Measurements from ENCODE around the gene NID1. TPM values are rescaled to one million over a fixed set of nuclear protein-coding genes. Genes with fewer than 3 reads are reported as not detected.

The NID1 gene
- total RNA-seq, 4 donors from 2014 or later = 70.7 to 252 (median 184) TPM

GRCh38 chr1:236084386-236084730 is 19.5 kb upstream of the NID1 start:
- Histone ChIP-seq H3K36me3 (no peaks in the 10 kb centered on the region), H3K27ac (no peak overlapping the region), H3K27me3 (no peaks in the 10 kb centered on the region), H3K4me3 (no peak overlapping the region), H3K4me1 (no peaks in the 10 kb centered on the region), H3K9me3 (no peaks in the 10 kb centered on the region)
- TF ChIP-seq POLR2A (IDR thresholded peaks at IDR 0.05) (no peak), CTCF (IDR thresholded peaks at IDR 0.05) (no peak)
- intact Hi-C loops (cut with DNase I; ENCODE audit: low total_unique reads) = no loop called here
- DNase-seq = no peak

DNA sequence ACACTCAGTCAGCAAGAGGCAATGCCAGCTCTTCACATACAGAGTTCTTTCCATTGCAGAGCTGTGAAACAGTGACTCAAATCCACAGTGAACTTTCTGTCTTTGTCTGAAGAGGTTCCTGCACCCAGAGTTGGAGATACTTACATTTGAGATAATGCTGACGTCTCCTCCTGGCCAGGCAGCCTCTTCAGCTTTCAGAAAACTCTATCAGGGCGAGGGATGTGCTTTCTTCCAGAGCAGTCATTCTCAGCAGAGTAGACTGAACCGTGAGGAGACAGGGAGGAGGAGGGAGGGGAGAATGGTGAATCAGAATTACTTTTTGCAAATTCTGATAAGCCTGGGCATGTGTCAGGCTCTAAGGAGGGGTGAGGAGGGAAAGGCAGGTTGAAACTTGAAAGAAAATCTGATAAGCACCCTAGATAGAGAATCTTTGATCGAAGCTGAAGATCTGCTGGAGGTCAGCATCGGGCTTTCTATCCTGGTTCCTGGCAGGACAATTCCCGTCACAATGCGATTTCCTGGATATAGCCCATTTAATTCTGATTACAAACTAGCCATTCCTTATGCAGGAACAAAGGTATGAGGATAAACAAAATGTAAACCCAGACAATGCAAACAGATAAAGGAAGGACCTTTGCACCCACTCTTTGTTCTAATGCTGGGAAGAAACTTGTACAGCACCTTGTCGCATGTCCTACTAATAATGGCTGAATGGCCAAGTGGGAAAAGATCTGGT is 18.9 kb upstream of the NID1 start:
- H3K27me3 ChIP-seq = no peaks in the 10 kb centered on the region
- H3K9me3 ChIP-seq = no peaks in the 10 kb centered on the region
- intact Hi-C loops (cut with DNase I; ENCODE audit: low total_unique reads) = no loop called here
- no peak overlapping the region for H3K4me3 ChIP-seq
- H3K27ac ChIP-seq = no peak overlapping the region
- no peaks in the 10 kb centered on the region for H3K4me1 ChIP-seq
- TF ChIP-seq CTCF (IDR thresholded peaks at IDR 0.05) (no peak), POLR2A (IDR thresholded peaks at IDR 0.05) (no peak)
- H3K36me3 ChIP-seq = no peaks in the 10 kb centered on the region
- DNase-seq = no peak

DNA sequence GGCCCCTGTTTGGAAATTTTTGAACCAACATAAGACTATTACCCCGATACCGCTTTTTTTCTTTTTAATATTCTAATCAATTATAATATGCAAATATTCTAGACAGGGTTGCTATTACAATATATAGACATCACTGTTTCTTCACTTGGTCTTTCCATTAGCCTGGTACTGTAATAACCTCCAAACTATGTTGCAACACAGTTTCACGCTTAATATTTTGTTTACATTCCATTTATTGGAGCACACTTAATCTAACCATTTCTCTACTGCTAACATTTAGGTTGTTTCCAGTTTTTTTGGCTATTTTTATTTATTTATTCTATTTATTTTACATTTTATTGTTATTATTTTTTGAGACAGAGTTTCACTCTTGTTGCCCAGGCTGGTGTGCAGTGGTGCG is 17.6 kb upstream of the NID1 start:
- Histone ChIP-seq H3K9me3 (no peaks in the 10 kb centered on the region), H3K4me1 (no peaks in the 10 kb centered on the region), H3K36me3 (no peaks in the 10 kb centered on the region), H3K27me3 (no peaks in the 10 kb centered on the region), H3K27ac (no peak overlapping the region), H3K4me3 (no peak overlapping the region)
- intact Hi-C loops (cut with DNase I; ENCODE audit: low total_unique reads) = no loop called here
- TF ChIP-seq POLR2A (IDR thresholded peaks at IDR 0.05) (no peak), CTCF (IDR thresholded peaks at IDR 0.05) (no peak)
- no peak for DNase-seq

GRCh38 chr1:236081546-236082227 is 16.8 kb upstream of the NID1 start:
- Histone ChIP-seq H3K27me3 (no peaks in the 10 kb centered on the region), H3K36me3 (no peaks in the 10 kb centered on the region), H3K4me3 (no peak overlapping the region), H3K4me1 (no peaks in the 10 kb centered on the region), H3K27ac (no peak overlapping the region), H3K9me3 (no peaks in the 10 kb centered on the region)
- intact Hi-C loops (cut with DNase I; ENCODE audit: low total_unique reads) = no loop called here
- no peak for DNase-seq
- TF ChIP-seq POLR2A (IDR thresholded peaks at IDR 0.05) (no peak), CTCF (IDR thresholded peaks at IDR 0.05) (no peak)

DNA sequence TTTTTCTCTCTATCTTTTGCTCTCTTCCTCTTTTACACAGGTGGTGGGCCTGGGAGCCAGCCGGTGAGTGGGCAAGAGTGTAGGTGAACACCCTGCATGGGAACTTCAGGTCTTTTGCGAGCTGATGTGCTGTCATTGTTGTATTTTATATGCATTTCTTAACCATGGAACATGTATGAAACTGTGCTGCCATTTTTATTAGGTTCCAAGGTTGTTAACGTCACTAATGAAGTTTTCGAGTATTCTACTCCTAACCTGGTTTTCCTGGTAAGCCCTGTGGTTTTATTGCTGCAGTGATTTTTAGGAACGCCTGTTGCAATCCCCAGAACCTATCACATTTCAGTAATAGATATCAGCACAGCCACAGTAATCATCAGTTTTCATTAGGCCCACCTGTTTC is 14.8 kb upstream of the NID1 start:
- no peaks in the 10 kb centered on the region for H3K36me3 ChIP-seq
- no peak overlapping the region for H3K27ac ChIP-seq
- H3K9me3 ChIP-seq = no peaks in the 10 kb centered on the region
- H3K27me3 ChIP-seq = no peaks in the 10 kb centered on the region
- intact Hi-C loops (cut with DNase I; ENCODE audit: low total_unique reads) = no loop called here
- H3K4me1 ChIP-seq = no peaks in the 10 kb centered on the region
- TF ChIP-seq CTCF (IDR thresholded peaks at IDR 0.05) = no peak
- DNase-seq = no peak
- H3K4me3 ChIP-seq = no peak overlapping the region
